ENCODE results near the gene TENM3.
A peak's percentile ranks its signal among the peaks of the same experiment; 100 is the strongest.

Gene TENM3

GRCh38 chr4:182243204-182243603, at the start of gene TENM3:
Gene TENM3 (plus strand): TSS chr4:182243402. CDS start chr4:182324021, 80,619 bp downstream.
- DNase-seq (ENCODE audit: low spot score): peak; percentile 26

GRCh38 chr4:182194091-182194824, 48.9 kb upstream of the TENM3 start:
- DNase-seq (ENCODE audit: low spot score): no peak

GRCh38 chr4:182197611-182198010, 45.6 kb upstream of the TENM3 start:
- DNase-seq (ENCODE audit: low spot score): no peak

- no peak for DNase-seq (ENCODE audit: low spot score)
These were observed 41.3 kb upstream of the TENM3 start for GRCh38 chr4:182201871-182202270.

- DNase-seq (ENCODE audit: low spot score): no peak
These were observed 40.6 kb upstream of the TENM3 start for GRCh38 chr4:182202650-182203049.

GRCh38 chr4:182203872-182204411, 39.3 kb upstream of the TENM3 start:
- no peak for DNase-seq (ENCODE audit: low spot score)

GRCh38 chr4:182205306-182205705, 37.9 kb upstream of the TENM3 start:
- no peak for DNase-seq (ENCODE audit: low spot score)

- DNase-seq (ENCODE audit: low spot score): no peak
These were observed 36.9 kb upstream of the TENM3 start for GRCh38 chr4:182206266-182206665.

- no peak for DNase-seq (ENCODE audit: low spot score)
These were observed 36.3 kb upstream of the TENM3 start for GRCh38 chr4:182206916-182207315.

GRCh38 chr4:182207830-182208396, 35.3 kb upstream of the TENM3 start:
- DNase-seq (ENCODE audit: low spot score): peak; percentile 46

GRCh38 chr4:182208526-182209050, 34.6 kb upstream of the TENM3 start:
- DNase-seq (ENCODE audit: low spot score): no peak

- DNase-seq (ENCODE audit: low spot score): no peak
These were observed 30.9 kb upstream of the TENM3 start for GRCh38 chr4:182212211-182212761.

- no peak for DNase-seq (ENCODE audit: low spot score)
These were observed 30.2 kb upstream of the TENM3 start for GRCh38 chr4:182213004-182213403.

- no peak for DNase-seq (ENCODE audit: low spot score)
These were observed 28.1 kb upstream of the TENM3 start for GRCh38 chr4:182215148-182215547.

GRCh38 chr4:182216005-182216404, 27.2 kb upstream of the TENM3 start:
- DNase-seq (ENCODE audit: low spot score): no peak

- no peak for DNase-seq (ENCODE audit: low spot score)
These were observed 23.7 kb upstream of the TENM3 start for GRCh38 chr4:182219411-182220056.

- DNase-seq (ENCODE audit: low spot score): no peak
These were observed 21.2 kb upstream of the TENM3 start for GRCh38 chr4:182221987-182222386.

GRCh38 chr4:182222766-182223165, 20.4 kb upstream of the TENM3 start:
- DNase-seq (ENCODE audit: low spot score): no peak

GRCh38 chr4:182223708-182224107, 19.5 kb upstream of the TENM3 start:
- no peak for DNase-seq (ENCODE audit: low spot score)

- no peak for DNase-seq (ENCODE audit: low spot score)
These were observed 18.9 kb upstream of the TENM3 start for GRCh38 chr4:182224192-182224850.

GRCh38 chr4:182225257-182225852, 17.8 kb upstream of the TENM3 start:
- DNase-seq (ENCODE audit: low spot score): no peak

GRCh38 chr4:182227611-182228010, 15.6 kb upstream of the TENM3 start:
- no peak for DNase-seq (ENCODE audit: low spot score)

Data from LoVo (cell line).